Liver (tissue), 9 donors: Measurements from ENCODE around the gene OR2A5. TPM values are rescaled to one million over a fixed set of nuclear protein-coding genes. Genes with fewer than 3 reads are reported as not detected.

ENCODE experiments used
- DNase-seq: peaks from one replicate; pipeline ENCODE4 v3.0.0-alpha.2; 2017; ENCODE audit warnings: low spot score
- H3K27ac ChIP-seq, 2 donors: one replicate each; pipeline ENCODE4 v1.7.0; 2013; ENCODE audit warnings: inconsistent platforms in 2 of 2, low read length in 2 of 2, control low read depth in 1 of 2, low read depth in 1 of 2, mild to moderate bottlenecking in 1 of 2
- H3K27me3 ChIP-seq, 4 donors: one replicate each; pipeline versions ENCODE4 v1.6.1 to v1.7.0; 2013; ENCODE audit warnings: low read length in 3 of 4, inconsistent platforms in 1 of 4, mild to moderate bottlenecking in 1 of 4, moderate library complexity in 1 of 4; ENCODE audit not compliant: control insufficient read depth in 4 of 4, insufficient read depth in 4 of 4
- H3K36me3 ChIP-seq, 4 donors: one replicate each; pipeline versions ENCODE4 v1.6.1 to v1.7.0; 2013; ENCODE audit warnings: low read length in 3 of 4, mild to moderate bottlenecking in 3 of 4, low read depth in 1 of 4, moderate library complexity in 1 of 4; ENCODE audit not compliant: control insufficient read depth in 4 of 4, insufficient read depth in 3 of 4
- H3K4me1 ChIP-seq, 4 donors: one replicate each; pipeline versions ENCODE4 v1.6.1 to v1.7.0; 2013; ENCODE audit warnings: low read length in 3 of 4, mild to moderate bottlenecking in 3 of 4, moderate library complexity in 1 of 4; ENCODE audit not compliant: control insufficient read depth in 4 of 4, insufficient read depth in 4 of 4
- H3K4me3 ChIP-seq, 3 donors: one replicate each; pipeline versions ENCODE4 v1.6.1 to v1.7.0; 2013; ENCODE audit warnings: low read length in 3 of 3, control low read depth in 1 of 3, low read depth in 1 of 3, mild to moderate bottlenecking in 1 of 3
- H3K9ac ChIP-seq, 2 donors: one replicate each; pipeline ENCODE4 v1.7.0; 2013; ENCODE audit warnings: low read length in 2 of 2, mild to moderate bottlenecking in 2 of 2, moderate library complexity in 2 of 2, control low read depth in 1 of 2, low read depth in 1 of 2
- H3K9me3 ChIP-seq, 4 donors: one replicate each; pipeline versions ENCODE4 v1.6.1 to v1.7.0; 2013; ENCODE audit warnings: low read length in 3 of 4; ENCODE audit not compliant: control insufficient read depth in 4 of 4
- ATF3 ChIP-seq: IDR thresholded peaks from 2 replicates; pipeline ENCODE4 v1.6.1; 2016; ENCODE audit warnings: antibody characterized with exemption
- CTCF ChIP-seq: fragments of 150-350 bp; IDR thresholded peaks from 2 replicates; pipeline ENCODE4 v1.5.1; 2017; ENCODE audit warnings: improper control_type of control experiment, low read depth, low read length; ENCODE audit not compliant: missing input control
- EGR1 ChIP-seq, 2 donors: IDR thresholded peaks; 2 replicates each; pipeline ENCODE4 v1.6.1; 2016 to 2018; ENCODE audit warnings: antibody characterized with exemption in 2 of 2, low read depth in 2 of 2
- FOXA1 ChIP-seq: IDR thresholded peaks from 2 replicates; pipeline ENCODE4 v1.6.1; 2016; ENCODE audit warnings: antibody characterized with exemption
- FOXA2 ChIP-seq: IDR thresholded peaks from 2 replicates; pipeline ENCODE4 v1.6.1; 2016; ENCODE audit warnings: antibody characterized with exemption
- GABPA ChIP-seq, 2 donors: IDR thresholded peaks in 1 of 2; conservative IDR thresholded peaks in 1 of 2; 2 replicates each; pipeline ENCODE4 v1.6.1; 2016; ENCODE audit warnings: antibody characterized with exemption in 2 of 2, mild to moderate bottlenecking in 1 of 2, moderate library complexity in 1 of 2
- HNF4A ChIP-seq, 2 donors: conservative IDR thresholded peaks; 2 replicates each; pipeline ENCODE4 v1.6.1; 2016; ENCODE audit warnings: antibody characterized with exemption in 2 of 2, mild to moderate bottlenecking in 2 of 2
- HNF4G ChIP-seq: IDR thresholded peaks from 2 replicates; pipeline ENCODE4 v1.6.1; 2016; ENCODE audit warnings: antibody characterized with exemption
- JUND ChIP-seq, 2 donors: IDR thresholded peaks; 2 replicates each; pipeline ENCODE4 v1.6.1; 2016; ENCODE audit warnings: antibody characterized with exemption in 2 of 2
- MAX ChIP-seq: IDR thresholded peaks from 2 replicates; pipeline ENCODE4 v1.6.1; 2016; ENCODE audit warnings: antibody characterized with exemption
- NR2F2 ChIP-seq: IDR thresholded peaks from 2 replicates; pipeline ENCODE4 v1.6.1; 2016; ENCODE audit warnings: antibody characterized with exemption
- REST ChIP-seq: IDR thresholded peaks from 2 replicates; pipeline ENCODE4 v1.6.1; 2016; ENCODE audit warnings: antibody characterized with exemption, mild to moderate bottlenecking
- RXRA ChIP-seq, 2 donors: IDR thresholded peaks; 2 replicates each; pipeline ENCODE4 v1.6.1; 2017 to 2018; ENCODE audit warnings: antibody characterized with exemption in 2 of 2, mild to moderate bottlenecking in 1 of 2
- SP1 ChIP-seq: IDR thresholded peaks from 2 replicates; pipeline ENCODE4 v1.6.1; 2018; ENCODE audit warnings: antibody characterized with exemption, mild to moderate bottlenecking
- TAF1 ChIP-seq: conservative IDR thresholded peaks from 2 replicates; pipeline ENCODE4 v1.6.1; 2016; ENCODE audit warnings: antibody characterized with exemption, mild to moderate bottlenecking
- YY1 ChIP-seq: IDR thresholded peaks from 2 replicates; pipeline ENCODE4 v1.6.1; 2016; ENCODE audit warnings: antibody characterized with exemption, mild to moderate bottlenecking
- ZBTB33 ChIP-seq: IDR thresholded peaks from 2 replicates; pipeline ENCODE4 v1.6.1; 2016; ENCODE audit warnings: antibody characterized with exemption
- WGBS: extraction: QIAGEN DNeasy Blood & Tissue Kit; methylation state at CpG from one replicate; pipeline ENCODE4 v1.1.7; 2013; 5-methylcytosine and 5-hydroxymethylcytosine counted together
- polyA plus RNA-seq, 2 donors: library from polyadenylated mRNA; stranded (reverse) in 1 of 2; unstranded in 1 of 2; fragments of 200-250 nt in 1 of 2; fragments of >200 nt in 1 of 2; fragmentation: Nextera tagmentation in 1 of 2; extraction: Ambion mirVana in 1 of 2; gene quantifications; one replicate each; pipeline versions ENCODE4 v1.2.1 to v1.2.3, GENCODE V29; 2013 to 2015
- total RNA-seq, 2 donors: library from RNA; depleted of rRNA; stranded (reverse); fragments of >200 nt; gene quantifications; one replicate each; pipeline ENCODE4 v1.2.3, GENCODE V29; 2014
- donor health status: healthy.
- donor health status: healthy.
- donor health status: healthy.
- donor health status: healthy.
- donor health status: healthy.

The OR2A5 gene
- total and polyA plus RNA-seq, 4 donors, result 0.28 TPM; not detected in 3

- no peak overlapping the region for H3K4me3 ChIP-seq
- WGBS, result 86% methylated on average over 3 of the region's 3 CpGs
- no peaks in the 10 kb centered on the region for H3K36me3 ChIP-seq
- no peak for DNase-seq
- H3K9me3 ChIP-seq, result no peaks in the 10 kb centered on the region
- peaks cover 0 to 4% (median 0%) of the 10 kb centered on the region in 4 donors for H3K27me3 ChIP-seq
- H3K4me1 ChIP-seq, result no peaks in the 10 kb centered on the region
- no peak for TF ChIP-seq FOXA1
- TF ChIP-seq FOXA2, result no peak
- no peak for TF ChIP-seq ZBTB33
- no peak for TF ChIP-seq HNF4A (conservative IDR thresholded peaks at IDR 0.05)
- TF ChIP-seq JUND (IDR thresholded peaks at IDR 0.05), result no peak
- TF ChIP-seq EGR1 (IDR thresholded peaks at IDR 0.05; ENCODE audit: low read depth in 2 of 2), result no peak
- no peak for TF ChIP-seq NR2F2
- TF ChIP-seq MAX, result no peak
- TF ChIP-seq RXRA (IDR thresholded peaks at IDR 0.05), result no peak
- TF ChIP-seq TAF1, result no peak
- no peak for TF ChIP-seq HNF4G
- TF ChIP-seq CTCF, result no peak
- no peak for TF ChIP-seq ATF3
- no peak for TF ChIP-seq GABPA (IDR thresholded peaks at IDR 0.05 in 1 of 2, conservative IDR thresholded peaks at IDR 0.05 in 1 of 2)
- no peak for TF ChIP-seq REST
- TF ChIP-seq SP1, result no peak
- no peak for TF ChIP-seq YY1
- no peak overlapping the region for H3K9ac ChIP-seq
- no peak overlapping the region for H3K27ac ChIP-seq
Observed at GRCh38 chr7:144001543-144001942, 47.2 kb upstream of the OR2A5 start.

GRCh38 chr7:144004703-144005102 is 44.0 kb upstream of the OR2A5 start:
- 82% methylated on average over 5 of the region's 5 CpGs for WGBS
- no peak for TF ChIP-seq GABPA (IDR thresholded peaks at IDR 0.05 in 1 of 2, conservative IDR thresholded peaks at IDR 0.05 in 1 of 2)
- no peak for TF ChIP-seq TAF1
- no peak for TF ChIP-seq YY1
- TF ChIP-seq NR2F2, result no peak
- TF ChIP-seq ATF3, result no peak
- no peak for TF ChIP-seq EGR1 (IDR thresholded peaks at IDR 0.05; ENCODE audit: low read depth in 2 of 2)
- TF ChIP-seq ZBTB33, result no peak
- no peak for TF ChIP-seq MAX
- no peak for TF ChIP-seq JUND (IDR thresholded peaks at IDR 0.05)
- no peak for TF ChIP-seq HNF4G
- TF ChIP-seq FOXA2, result no peak
- no peak for TF ChIP-seq SP1
- TF ChIP-seq FOXA1, result no peak
- TF ChIP-seq HNF4A (conservative IDR thresholded peaks at IDR 0.05), result no peak
- TF ChIP-seq RXRA (IDR thresholded peaks at IDR 0.05), result no peak
- TF ChIP-seq CTCF, result no peak
- Histone ChIP-seq H3K9ac (no peak overlapping the region), H3K27me3 (peaks cover 0 to 4% (median 0%) of the 10 kb centered on the region in 4 donors), H3K9me3 (no peaks in the 10 kb centered on the region), H3K27ac (no peak overlapping the region), H3K4me3 (no peak overlapping the region), H3K4me1 (no peaks in the 10 kb centered on the region), H3K36me3 (no peaks in the 10 kb centered on the region)
- no peak for DNase-seq
